Ovary (tissue), 9 donors: ENCODE results near the gene ARHGAP40. TPM values are rescaled to one million over a fixed set of nuclear protein-coding genes. Genes with fewer than 3 reads are reported as not detected.

ENCODE experiments used
- DNase-seq, 5 donors: peaks; one replicate each; pipeline ENCODE4 v3.0.0-alpha.2; 2019 to 2020
- H3K27ac ChIP-seq, 2 donors: fragments of 200-600 bp; one replicate each; pipeline versions ENCODE4 v1.5.1 to v1.8.0; 2019 to 2022
- H3K27me3 ChIP-seq: fragments of 200-600 bp; one replicate; pipeline ENCODE4 v1.8.0; 2022
- H3K36me3 ChIP-seq: fragments of 200-600 bp; sonication (generic); one replicate; pipeline ENCODE4 v1.5.1; 2019
- H3K4me1 ChIP-seq: one replicate; pipeline ENCODE4 v1.8.1; 2013; ENCODE audit warnings: mild to moderate bottlenecking, moderate library complexity; ENCODE audit not compliant: insufficient read depth
- H3K4me3 ChIP-seq: fragments of 200-600 bp; sonication (generic); one replicate; pipeline ENCODE4 v1.5.1; 2017
- H3K9me3 ChIP-seq, 2 donors: fragments of 200-600 bp in 1 of 2; sonication (generic) in 1 of 2; one replicate each; pipeline versions ENCODE4 v1.5.1 to v1.8.1; 2013 to 2019; ENCODE audit warnings: mild to moderate bottlenecking in 1 of 2, moderate library complexity in 1 of 2
- CTCF ChIP-seq, 3 donors: fragments of 450-650 bp in 2 of 3; fragments of 200-600 bp in 1 of 3; IDR thresholded peaks; one replicate each; pipeline versions ENCODE4 v1.5.1 to v1.8.0; 2016 to 2022; ENCODE audit warnings: antibody characterized with exemption in 3 of 3, mild to moderate bottlenecking in 1 of 3
- EP300 ChIP-seq: sonication (generic); formaldehyde crosslinking; IDR thresholded peaks from one replicate; pipeline ENCODE4 v1.6.1; 2017; ENCODE audit warnings: antibody characterized with exemption
- POLR2A ChIP-seq: fragments of 450-650 bp; IDR thresholded peaks from one replicate; pipeline ENCODE4 v1.6.1; 2017; ENCODE audit warnings: antibody characterized with exemption, mild to moderate bottlenecking, moderate library complexity
- WGBS, 3 donors: extraction: QIAGEN DNeasy Blood & Tissue Kit in 1 of 3; methylation state at CpG; one replicate each; pipeline versions ENCODE4 v1.1.5 to v1.1.7; 2013 to 2017; 5-methylcytosine and 5-hydroxymethylcytosine counted together
- intact Hi-C, 4 donors: fragments of 100-400 bp; cut with DNase I; formaldehyde crosslinking; loops; one replicate each; pipeline versions ENCODE4 v1.11.0 to v1.15.1; 2022 to 2023
- polyA plus RNA-seq, 2 donors: library from polyadenylated mRNA; stranded (reverse); fragments of 200-250 nt in 1 of 2; fragments of 350-450 nt in 1 of 2; fragmentation: Illumina TruSeq in 1 of 2; extraction: RNeasy Lipid Tissue Mini Kit (QIAGEN cat#74804) in 1 of 2; gene quantifications; one replicate each; pipeline ENCODE4 v1.2.3, GENCODE V29; 2013 to 2014
- total RNA-seq, 7 donors: library from RNA; depleted of rRNA in 2 of 7; stranded (reverse); fragments of >200 nt in 2 of 7; fragmentation: NEBNext Ultra II Directional in 3 of 7; extraction: Animal tissue kit (Norgen Biotek cat#: 25700) in 3 of 7; gene quantifications; one replicate each; pipeline versions ENCODE4 v1.1.0 to v1.2.4, GENCODE V29; 2016 to 2023
- donor health status: DM: no; HTN: no; CAD: no; lungs with moderate emphysema.
- donor health status: DM: no; HTN: no; CAD: no.
- donor health status: Bipolar disorder and iron deficiency.
- donor health status: DM: yes; HTN: yes; CAD: no.
- donor health status: DM: no; HTN: no; CAD: no.
- donor health status: DM: yes; HTN: yes; CAD: no.

ARHGAP40 gene
- total and polyA plus RNA-seq, 9 donors = not detected

- 9 to 12% (median 11%) methylated on average over 14 of the region's 14 CpGs for WGBS, 3 donors
- no peaks in the 10 kb centered on the region for H3K4me1 ChIP-seq
- TF ChIP-seq EP300 = no peak
- no peak for TF ChIP-seq POLR2A
- no peak for TF ChIP-seq CTCF (IDR thresholded peaks at IDR 0.05)
- H3K4me3 ChIP-seq = no peak overlapping the region
- DNase-seq = peak in 2 of 5 donors; percentile 27 to 50
- no peak overlapping the region for H3K27ac ChIP-seq
- intact Hi-C loops = no loop called here
- H3K27me3 ChIP-seq = no peaks in the 10 kb centered on the region
- H3K9me3 ChIP-seq = no peaks in the 10 kb centered on the region
- no peaks in the 10 kb centered on the region for H3K36me3 ChIP-seq
Measured at GRCh38 chr20:38685853-38686473, 84.4 kb downstream of the ARHGAP40 start.

- H3K36me3 ChIP-seq = no peaks in the 10 kb centered on the region
- no peak overlapping the region for H3K27ac ChIP-seq
- H3K4me1 ChIP-seq = no peaks in the 10 kb centered on the region
- no peak overlapping the region for H3K4me3 ChIP-seq
- no peaks in the 10 kb centered on the region for H3K9me3 ChIP-seq
- intact Hi-C loops = no loop called here
- TF ChIP-seq POLR2A (no peak), EP300 (no peak)
- 28 to 34% (median 31%) methylated on average over 12 to 13 of the region's 13 CpGs for WGBS, 3 donors
- H3K27me3 ChIP-seq = no peaks in the 10 kb centered on the region
- peak in 4 of 5 donors; percentile 22 to 52 (median 38) for DNase-seq
Measured at GRCh38 chr20:38692436-38693411, 91.1 kb downstream of the ARHGAP40 start.

DNA sequence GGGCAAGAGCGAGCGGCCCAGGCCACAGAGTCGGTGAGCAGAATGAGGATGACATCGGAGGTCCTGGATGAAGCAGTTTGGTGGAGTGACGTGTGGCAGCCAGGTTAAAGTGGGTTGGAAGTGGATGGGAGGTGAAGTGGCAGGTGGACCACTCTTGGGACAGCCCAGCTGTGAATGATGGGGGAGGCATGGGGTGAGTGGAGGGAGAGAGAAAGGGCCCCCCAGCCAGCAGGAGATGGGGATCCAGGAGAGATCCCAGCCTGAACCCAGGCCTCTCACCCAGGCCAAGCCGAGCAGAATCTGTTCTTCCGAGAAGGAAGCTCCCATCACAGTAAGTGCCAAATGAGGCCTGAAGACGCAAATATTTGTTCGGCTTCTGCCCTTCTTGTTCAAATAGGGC lies 95.7 kb downstream of the ARHGAP40 start:
- Histone ChIP-seq H3K27me3 (no peaks in the 10 kb centered on the region), H3K36me3 (no peaks in the 10 kb centered on the region), H3K4me3 (no peak overlapping the region), H3K27ac (no peak overlapping the region), H3K4me1 (no peaks in the 10 kb centered on the region), H3K9me3 (no peaks in the 10 kb centered on the region)
- 73 to 81% (median 75%) methylated on average over 9 of the region's 9 CpGs for WGBS, 3 donors
- intact Hi-C loops = no loop called here
- no peak for TF ChIP-seq POLR2A
- TF ChIP-seq EP300 = no peak
- TF ChIP-seq CTCF (IDR thresholded peaks at IDR 0.05) = no peak
- DNase-seq = no peak

DNA sequence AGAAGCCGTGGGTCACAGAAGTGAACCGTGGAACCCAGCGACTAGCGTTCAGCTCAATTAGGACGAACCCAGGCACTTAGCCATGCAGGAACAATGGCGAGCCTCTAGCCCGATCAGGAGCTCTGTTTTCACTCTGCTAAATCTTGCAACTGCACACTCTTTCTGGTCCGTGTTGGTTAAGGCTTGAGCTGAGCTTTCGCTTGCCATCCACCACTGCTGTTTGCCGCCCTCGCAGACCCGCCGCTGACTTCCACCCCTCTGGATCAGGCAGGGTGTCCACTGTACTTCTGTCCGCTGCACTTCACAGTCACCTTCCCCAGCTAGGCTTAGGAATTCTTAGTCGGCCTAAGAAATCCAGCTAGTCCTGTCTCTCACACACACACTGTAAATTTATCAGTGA lies 96.9 kb downstream of the ARHGAP40 start:
- Histone ChIP-seq H3K9me3 (no peaks in the 10 kb centered on the region), H3K4me3 (no peak overlapping the region), H3K36me3 (no peaks in the 10 kb centered on the region), H3K27ac (no peak overlapping the region), H3K4me1 (no peaks in the 10 kb centered on the region), H3K27me3 (no peaks in the 10 kb centered on the region)
- TF ChIP-seq CTCF (IDR thresholded peaks at IDR 0.05) = no peak
- TF ChIP-seq POLR2A = no peak
- no peak for TF ChIP-seq EP300
- intact Hi-C loops = no loop called here
- 73 to 81% (median 81%) methylated on average over 15 of the region's 15 CpGs for WGBS, 3 donors
- no peak for DNase-seq

GRCh38 chr20:38700141-38700540 lies 98.5 kb downstream of the ARHGAP40 start:
- WGBS, 3 donors = 41 to 44% (median 41%) methylated on average over 4 of the region's 4 CpGs
- H3K36me3 ChIP-seq = no peaks in the 10 kb centered on the region
- H3K4me1 ChIP-seq = no peaks in the 10 kb centered on the region
- no peak for TF ChIP-seq EP300
- TF ChIP-seq CTCF (IDR thresholded peaks at IDR 0.05) = no peak
- TF ChIP-seq POLR2A = no peak
- no peak for DNase-seq
- no peak overlapping the region for H3K4me3 ChIP-seq
- H3K27ac ChIP-seq = no peak overlapping the region
- H3K27me3 ChIP-seq = no peaks in the 10 kb centered on the region
- intact Hi-C loops = no loop called here
- no peaks in the 10 kb centered on the region for H3K9me3 ChIP-seq
